Measurements from ENCODE around the gene C11orf24. TPM values are rescaled to one million over a fixed set of nuclear protein-coding genes. Genes with fewer than 3 reads are reported as not detected.
A peak's percentile ranks its signal among the peaks of the same experiment; 100 is the strongest.

Gene C11orf24
- total RNA-seq, 1 donor from 2014 or later: 24.7 TPM

DNA sequence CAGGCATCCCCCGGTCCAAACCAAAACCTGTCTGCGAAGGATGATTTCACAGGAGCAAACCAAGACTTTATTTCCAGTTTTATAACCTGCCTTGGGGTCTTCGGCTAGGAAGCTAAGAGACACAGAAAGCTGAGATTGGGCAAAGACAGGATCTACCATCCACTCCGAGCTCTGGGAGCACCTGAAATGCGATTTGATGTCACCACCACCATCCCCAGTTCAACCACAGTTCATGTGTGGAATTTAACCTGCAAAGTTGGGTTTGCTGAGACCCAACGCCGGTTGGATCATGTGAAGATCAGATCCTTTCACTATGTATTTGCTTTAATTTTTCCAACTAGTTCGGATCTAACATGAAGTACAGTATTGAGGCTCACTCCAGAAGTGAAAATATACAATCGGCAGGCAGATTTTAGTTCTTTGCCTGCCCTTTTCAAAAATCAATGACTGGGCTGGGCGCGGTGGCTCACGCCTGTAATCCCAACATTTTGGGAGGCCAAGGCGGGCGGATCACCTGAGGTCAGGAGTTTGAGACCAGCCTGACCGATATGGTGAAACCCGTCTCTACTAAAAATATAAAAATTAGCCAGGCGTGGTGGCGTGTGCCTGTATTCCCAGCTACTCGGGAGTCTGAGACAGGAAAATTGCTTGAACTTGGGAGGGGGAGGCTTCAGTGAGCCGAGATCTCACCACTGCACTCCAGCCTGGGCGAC lies 1.4 kb upstream of the C11orf24 start:
- Histone ChIP-seq H3K4me3 (peak overlapping the region; percentile 82), H3K27me3 (ENCODE audit: low read depth) (no peaks in the 10 kb centered on the region), H3K27ac (peak overlapping the region; percentile 97), H3K4me1 (peaks cover 31% of the 10 kb centered on the region), H3K36me3 (no peaks in the 10 kb centered on the region), H3K9me3 (no peaks in the 10 kb centered on the region)
- DNase-seq (no peak), ATAC-seq (no peak)
- TF ChIP-seq, protein P1, sequence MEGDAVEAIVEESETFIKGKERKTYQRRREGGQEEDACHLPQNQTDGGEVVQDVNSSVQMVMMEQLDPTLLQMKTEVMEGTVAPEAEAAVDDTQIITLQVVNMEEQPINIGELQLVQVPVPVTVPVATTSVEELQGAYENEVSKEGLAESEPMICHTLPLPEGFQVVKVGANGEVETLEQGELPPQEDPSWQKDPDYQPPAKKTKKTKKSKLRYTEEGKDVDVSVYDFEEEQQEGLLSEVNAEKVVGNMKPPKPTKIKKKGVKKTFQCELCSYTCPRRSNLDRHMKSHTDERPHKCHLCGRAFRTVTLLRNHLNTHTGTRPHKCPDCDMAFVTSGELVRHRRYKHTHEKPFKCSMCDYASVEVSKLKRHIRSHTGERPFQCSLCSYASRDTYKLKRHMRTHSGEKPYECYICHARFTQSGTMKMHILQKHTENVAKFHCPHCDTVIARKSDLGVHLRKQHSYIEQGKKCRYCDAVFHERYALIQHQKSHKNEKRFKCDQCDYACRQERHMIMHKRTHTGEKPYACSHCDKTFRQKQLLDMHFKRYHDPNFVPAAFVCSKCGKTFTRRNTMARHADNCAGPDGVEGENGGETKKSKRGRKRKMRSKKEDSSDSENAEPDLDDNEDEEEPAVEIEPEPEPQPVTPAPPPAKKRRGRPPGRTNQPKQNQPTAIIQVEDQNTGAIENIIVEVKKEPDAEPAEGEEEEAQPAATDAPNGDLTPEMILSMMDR (IDR thresholded peaks at IDR 0.05): no peak
- intact Hi-C loops (cut with DNase I): no loop called here

DNA sequence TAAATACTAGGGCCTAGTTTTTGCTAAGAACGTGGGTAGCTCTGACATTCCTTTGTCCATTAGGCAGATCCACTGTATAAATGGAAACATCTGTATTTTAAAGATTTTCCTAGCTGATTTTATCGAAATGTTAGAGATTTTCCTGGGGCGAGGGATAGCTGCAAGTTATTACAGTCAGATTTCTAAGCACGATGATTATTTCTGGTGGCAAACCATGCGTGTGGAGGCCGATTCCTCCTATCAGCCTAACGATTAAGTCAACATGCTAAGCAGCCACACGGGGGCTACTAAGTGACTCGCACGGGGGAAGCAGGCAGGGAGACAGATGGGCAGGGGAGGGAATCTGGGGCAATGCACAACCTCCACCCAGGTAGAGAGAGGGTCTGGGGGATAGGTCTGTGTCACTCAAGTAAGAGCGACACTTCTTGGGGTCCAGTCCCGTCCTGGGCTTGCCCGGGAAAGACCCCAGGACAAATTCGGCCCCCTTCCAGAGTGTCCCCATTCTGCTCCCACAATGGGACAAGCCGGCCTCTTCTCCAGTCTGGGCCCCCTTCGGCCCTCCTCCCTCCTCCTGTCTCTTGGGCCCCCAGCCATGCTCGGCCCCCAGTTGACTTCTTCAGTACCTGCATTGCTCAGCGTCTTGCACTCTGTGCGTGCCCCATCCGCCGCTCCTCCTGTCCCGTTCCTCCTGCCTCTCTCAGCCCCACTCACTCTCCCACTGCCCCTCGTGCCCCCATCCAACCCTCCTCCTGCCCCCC lies 571 bp downstream of the C11orf24 start:
- DNase-seq (peak; percentile 54), ATAC-seq (peak; percentile 52 to 59)
- Histone ChIP-seq H3K36me3 (peaks cover 19% of the 10 kb centered on the region), H3K4me1 (peaks cover 31% of the 10 kb centered on the region), H3K4me3 (peak overlapping the region; percentile 82), H3K27me3 (ENCODE audit: low read depth) (no peaks in the 10 kb centered on the region), H3K27ac (peak overlapping the region; percentile 97), H3K9me3 (no peaks in the 10 kb centered on the region)
- intact Hi-C loops (cut with DNase I): no loop called here
- TF ChIP-seq, protein P1 (IDR thresholded peaks at IDR 0.05): peak; percentile 28

DNA sequence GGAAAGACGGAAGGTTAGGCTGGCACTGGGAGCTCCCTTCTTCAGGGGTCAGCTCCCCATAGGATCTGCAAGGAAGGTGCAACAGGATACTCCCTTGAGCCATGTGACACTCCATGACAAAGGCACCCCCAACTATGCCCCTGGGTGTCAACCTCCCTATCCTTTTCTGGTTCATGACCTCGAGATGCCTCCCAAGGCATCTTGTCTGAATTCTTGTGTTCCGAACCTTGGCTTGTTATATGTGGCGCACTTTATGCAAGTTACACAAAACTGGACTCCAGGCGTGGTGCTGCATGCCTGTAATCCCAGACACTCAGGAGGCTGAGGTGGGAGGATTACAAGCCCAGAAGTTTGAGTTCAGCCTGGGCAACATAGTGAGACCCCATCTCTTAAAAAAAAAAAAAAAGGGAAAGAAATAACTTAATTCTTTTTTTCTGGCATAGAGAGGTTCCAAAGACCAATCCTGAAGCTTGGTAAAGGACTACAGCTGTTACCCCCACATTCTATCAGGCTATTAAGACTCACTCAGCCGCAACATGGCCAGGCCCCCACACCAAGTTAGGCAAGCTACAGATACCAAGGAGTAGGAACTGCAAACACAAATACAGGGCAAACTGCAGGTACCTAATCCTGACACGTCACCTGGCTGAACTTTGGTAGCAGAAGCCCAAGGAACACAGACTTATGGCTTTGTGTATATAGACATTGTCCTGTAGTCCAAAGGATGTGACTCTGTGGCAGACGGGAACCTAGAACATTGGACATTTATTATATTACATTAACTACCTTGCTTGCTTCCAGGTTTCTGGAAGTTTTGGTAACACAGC lies 1.4 kb downstream of the C11orf24 start:
- TF ChIP-seq, protein P1 (IDR thresholded peaks at IDR 0.05): no peak
- peaks cover 27% of the 10 kb centered on the region for H3K36me3 ChIP-seq
- no peak for DNase-seq
- peaks cover 31% of the 10 kb centered on the region for H3K4me1 ChIP-seq
- ATAC-seq: no peak
- peak overlapping the region; percentile 82 for H3K4me3 ChIP-seq
- intact Hi-C loops (cut with DNase I): no loop called here
- peak overlapping the region; percentile 97 for H3K27ac ChIP-seq
- no peaks in the 10 kb centered on the region for H3K9me3 ChIP-seq
- no peaks in the 10 kb centered on the region for H3K27me3 ChIP-seq (ENCODE audit: low read depth)

DNA sequence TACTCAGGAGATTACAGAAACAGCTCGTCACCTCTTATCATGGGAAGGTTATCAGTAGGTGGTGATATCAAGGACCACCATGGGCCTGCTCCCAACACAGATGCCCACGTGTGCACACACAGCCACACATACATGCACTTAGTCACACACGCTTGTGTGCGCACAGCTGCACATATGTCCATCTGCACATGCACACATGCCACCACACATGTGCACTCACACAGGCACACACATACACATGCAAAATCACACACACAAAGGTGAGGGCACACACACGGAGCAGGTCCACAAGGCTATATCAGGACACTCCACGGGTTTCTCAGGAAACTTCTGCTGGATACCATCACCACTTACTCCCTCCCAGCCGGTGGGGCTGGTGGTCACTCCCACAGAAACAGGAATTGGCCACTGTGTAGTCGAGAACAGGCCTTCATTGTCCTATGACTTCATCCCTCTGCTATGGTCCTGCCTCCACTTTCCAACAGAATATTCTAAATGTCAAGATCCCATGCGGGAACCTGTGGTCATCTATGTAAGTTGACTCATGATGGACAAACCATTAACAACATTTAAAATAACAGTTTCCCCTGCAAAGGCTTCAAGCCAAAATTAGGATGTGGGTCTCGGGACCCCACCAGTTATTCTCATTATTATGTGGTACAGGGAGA lies 2.2 kb downstream of the C11orf24 start:
- H3K4me1 ChIP-seq: peaks cover 31% of the 10 kb centered on the region
- peaks cover 36% of the 10 kb centered on the region for H3K36me3 ChIP-seq
- no peak overlapping the region for H3K4me3 ChIP-seq
- TF ChIP-seq, protein P1 (IDR thresholded peaks at IDR 0.05): no peak
- H3K27ac ChIP-seq: no peak overlapping the region
- H3K9me3 ChIP-seq: no peaks in the 10 kb centered on the region
- no peaks in the 10 kb centered on the region for H3K27me3 ChIP-seq (ENCODE audit: low read depth)
- no peak for ATAC-seq
- DNase-seq: no peak
- intact Hi-C loops (cut with DNase I): no loop called here

DNA sequence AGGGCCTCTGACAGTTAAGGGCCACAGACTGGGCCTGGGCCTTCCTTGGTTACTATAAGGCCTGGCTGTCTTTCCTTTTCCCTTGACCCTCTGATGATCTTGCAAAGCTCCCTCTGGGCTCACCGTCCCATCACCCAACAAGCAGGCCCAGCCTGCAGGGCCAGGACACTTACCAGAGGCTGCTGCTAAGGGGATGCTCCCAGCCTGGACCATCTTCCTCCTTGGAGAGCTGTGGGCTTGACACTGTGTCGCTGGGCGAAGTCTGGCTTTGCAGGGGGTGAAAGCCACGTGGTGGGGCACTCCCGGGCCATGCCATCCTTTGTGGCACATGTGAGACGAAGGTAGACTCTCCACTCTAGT lies 3.9 kb downstream of the C11orf24 start:
- Histone ChIP-seq H3K9me3 (no peaks in the 10 kb centered on the region), H3K4me1 (peaks cover 26% of the 10 kb centered on the region), H3K27ac (no peak overlapping the region), H3K36me3 (peaks cover 49% of the 10 kb centered on the region), H3K27me3 (ENCODE audit: low read depth) (no peaks in the 10 kb centered on the region), H3K4me3 (no peak overlapping the region)
- DNase-seq (no peak), ATAC-seq (no peak)
- TF ChIP-seq, protein P1 (IDR thresholded peaks at IDR 0.05): no peak
- intact Hi-C loops (cut with DNase I): no loop called here

Data from lower lobe of right lung (tissue), 2 donors.